IPS-NIHi7 (cell line): ENCODE results near the gene MTRR.

Source experiments
- DNase-seq: peaks from one replicate; pipeline ENCODE4 v3.0.0; 2012; ENCODE audit warnings: mixed read lengths; ENCODE audit errors: extremely low spot score

The MTRR gene

GRCh38 chr5:7857361-7857760 is 11.6 kb upstream of the MTRR start:
- DNase-seq: no peak

GRCh38 chr5:7857926-7858632 is 10.9 kb upstream of the MTRR start:
- DNase-seq: no peak

- no peak for DNase-seq
Measured at GRCh38 chr5:7866196-7866595, 2.8 kb upstream of the MTRR start.

GRCh38 chr5:7867260-7867659 is 1.7 kb upstream of the MTRR start:
- no peak for DNase-seq

- peak; percentile 23 for DNase-seq
Measured at GRCh38 chr5:7868427-7868772, 548 bp upstream of the MTRR start.

- peak; percentile 25 for DNase-seq
Measured at GRCh38 chr5:7869474-7870136, 657 bp downstream of the MTRR start.

GRCh38 chr5:7871653-7872052 is 2.7 kb downstream of the MTRR start:
- no peak for DNase-seq

- DNase-seq: no peak
Measured at GRCh38 chr5:7872517-7873130, 3.7 kb downstream of the MTRR start.

GRCh38 chr5:7873216-7873615 is 4.3 kb downstream of the MTRR start:
- no peak for DNase-seq

- DNase-seq: no peak
Measured at GRCh38 chr5:7874639-7875038, 5.7 kb downstream of the MTRR start.

- no peak for DNase-seq
Measured at GRCh38 chr5:7875151-7875550, 6.2 kb downstream of the MTRR start.

GRCh38 chr5:7876867-7877266 is 7.9 kb downstream of the MTRR start:
- DNase-seq: no peak

GRCh38 chr5:7877851-7878250 is 8.9 kb downstream of the MTRR start:
- DNase-seq: no peak

- DNase-seq: no peak
Measured at GRCh38 chr5:7878381-7878873, 9.5 kb downstream of the MTRR start.

- DNase-seq: no peak
Measured at GRCh38 chr5:7881091-7881490, 12.1 kb downstream of the MTRR start.

- DNase-seq: no peak
Measured at GRCh38 chr5:7881816-7882215, 12.9 kb downstream of the MTRR start.

GRCh38 chr5:7882926-7883325 is 14.0 kb downstream of the MTRR start:
- no peak for DNase-seq

- DNase-seq: no peak
Measured at GRCh38 chr5:7884491-7885267, 15.7 kb downstream of the MTRR start.

- DNase-seq: no peak
Measured at GRCh38 chr5:7886849-7887475, 18.0 kb downstream of the MTRR start.

- no peak for DNase-seq
Measured at GRCh38 chr5:7888901-7889300, 20.0 kb downstream of the MTRR start.

- no peak for DNase-seq
Measured at GRCh38 chr5:7894439-7894838, 25.5 kb downstream of the MTRR start.

GRCh38 chr5:7894860-7895259 is 25.9 kb downstream of the MTRR start:
- DNase-seq: no peak
